Testis (tissue), 2 donors: ENCODE data around the gene PJA1.

Source experiments
- POLR2A ChIP-seq: fragments of 450-650 bp; IDR thresholded peaks from one replicate; pipeline ENCODE4 v1.6.1; 2017; ENCODE audit warnings: antibody characterized with exemption, mild to moderate bottlenecking, moderate library complexity
- TF ChIP-seq, protein P1 (sequence below), 3 experiments: fragments of 450-650 bp in 2 of 3; fragments of 200-600 bp in 1 of 3; sonication (generic) in 1 of 3; IDR thresholded peaks; one replicate each; pipeline ENCODE4 v1.5.1; 2016 to 2019; ENCODE audit warnings: antibody characterized with exemption in 3 of 3, mild to moderate bottlenecking in 2 of 3, moderate library complexity in 1 of 3

DNA sequence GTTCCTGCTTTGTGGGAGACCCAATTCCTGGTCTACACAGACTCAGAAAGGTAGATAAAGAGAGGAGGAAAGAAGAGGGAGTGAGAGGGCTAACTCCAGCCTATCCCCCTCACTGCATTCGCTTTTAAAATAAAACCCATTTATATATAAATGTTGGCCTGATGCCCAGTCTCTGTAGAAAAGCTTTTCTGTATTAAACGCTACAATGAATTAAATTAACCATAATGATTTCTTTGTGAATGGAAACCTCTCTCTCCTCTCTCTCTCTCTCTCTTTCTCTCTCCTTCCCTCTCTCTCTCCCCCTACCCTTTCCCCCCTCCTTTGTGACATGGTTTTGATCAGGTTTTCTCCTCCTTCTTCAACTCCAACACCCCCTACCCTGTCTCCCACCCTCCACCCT lies 34.8 kb downstream of the PJA1 start:
- TF ChIP-seq, protein P1, sequence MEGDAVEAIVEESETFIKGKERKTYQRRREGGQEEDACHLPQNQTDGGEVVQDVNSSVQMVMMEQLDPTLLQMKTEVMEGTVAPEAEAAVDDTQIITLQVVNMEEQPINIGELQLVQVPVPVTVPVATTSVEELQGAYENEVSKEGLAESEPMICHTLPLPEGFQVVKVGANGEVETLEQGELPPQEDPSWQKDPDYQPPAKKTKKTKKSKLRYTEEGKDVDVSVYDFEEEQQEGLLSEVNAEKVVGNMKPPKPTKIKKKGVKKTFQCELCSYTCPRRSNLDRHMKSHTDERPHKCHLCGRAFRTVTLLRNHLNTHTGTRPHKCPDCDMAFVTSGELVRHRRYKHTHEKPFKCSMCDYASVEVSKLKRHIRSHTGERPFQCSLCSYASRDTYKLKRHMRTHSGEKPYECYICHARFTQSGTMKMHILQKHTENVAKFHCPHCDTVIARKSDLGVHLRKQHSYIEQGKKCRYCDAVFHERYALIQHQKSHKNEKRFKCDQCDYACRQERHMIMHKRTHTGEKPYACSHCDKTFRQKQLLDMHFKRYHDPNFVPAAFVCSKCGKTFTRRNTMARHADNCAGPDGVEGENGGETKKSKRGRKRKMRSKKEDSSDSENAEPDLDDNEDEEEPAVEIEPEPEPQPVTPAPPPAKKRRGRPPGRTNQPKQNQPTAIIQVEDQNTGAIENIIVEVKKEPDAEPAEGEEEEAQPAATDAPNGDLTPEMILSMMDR (IDR thresholded peaks at IDR 0.05), result no peak
- TF ChIP-seq POLR2A, result no peak
